C4-2B (cell line): ENCODE data around the gene SP8.

Source experiments
- H3K27ac ChIP-seq: fragments of 450-650 bp; 2 replicates; pipeline ENCODE4 v1.5.1; 2017
- CTCF ChIP-seq: fragments of 450-650 bp; conservative IDR thresholded peaks from 2 replicates; pipeline ENCODE4 v1.5.1; 2017; ENCODE audit warnings: mild to moderate bottlenecking
- ZFX ChIP-seq: fragments of 450-650 bp; IDR thresholded peaks from 2 replicates; pipeline ENCODE4 v1.6.1; 2017

The SP8 gene

GRCh38 chr7:20778063-20778721, 8.5 kb downstream of the SP8 start:
- TF ChIP-seq ZFX (no peak), CTCF (peak; percentile 95)
- H3K27ac ChIP-seq = peak overlapping the region; percentile 4; the same call in 1 of the 2 replicates

GRCh38 chr7:20777377-20778062, 9.2 kb downstream of the SP8 start:
- TF ChIP-seq CTCF = no peak
- no peak for TF ChIP-seq ZFX
- H3K27ac ChIP-seq = peak overlapping the region; percentile 4; the same call in 1 of the 2 replicates

GRCh38 chr7:20776942-20777341, 9.7 kb downstream of the SP8 start:
- TF ChIP-seq CTCF (no peak), ZFX (no peak)
- no peak overlapping the region for H3K27ac ChIP-seq

- H3K27ac ChIP-seq = no peak overlapping the region
- TF ChIP-seq ZFX (no peak), CTCF (no peak)
These were observed 10.3 kb downstream of the SP8 start for GRCh38 chr7:20776214-20776911.

- H3K27ac ChIP-seq = no peak overlapping the region
- TF ChIP-seq ZFX (no peak), CTCF (no peak)
These were observed 32.7 kb downstream of the SP8 start for GRCh38 chr7:20754001-20754400.

- TF ChIP-seq CTCF (no peak), ZFX (no peak)
- no peak overlapping the region for H3K27ac ChIP-seq
These were observed 36.8 kb downstream of the SP8 start for GRCh38 chr7:20749906-20750305.

- no peak overlapping the region for H3K27ac ChIP-seq
- no peak for TF ChIP-seq ZFX
These were observed 37.8 kb downstream of the SP8 start for GRCh38 chr7:20748853-20749252.
